HG03159 (cell line): ENCODE measurements around the gene ACTN2.

Experiments
- ATAC-seq: cut with Tn5 transposase; IDR thresholded peaks from one replicate; pipeline ENCODE4 v1.9.1; 2021; ENCODE audit warnings: mild to moderate bottlenecking, moderate library complexity; ENCODE audit not compliant: unreplicated experiment

Gene ACTN2

GRCh38 chr1:236765831-236766230 is 79.5 kb downstream of the ACTN2 start:
- no peak for ATAC-seq

DNA sequence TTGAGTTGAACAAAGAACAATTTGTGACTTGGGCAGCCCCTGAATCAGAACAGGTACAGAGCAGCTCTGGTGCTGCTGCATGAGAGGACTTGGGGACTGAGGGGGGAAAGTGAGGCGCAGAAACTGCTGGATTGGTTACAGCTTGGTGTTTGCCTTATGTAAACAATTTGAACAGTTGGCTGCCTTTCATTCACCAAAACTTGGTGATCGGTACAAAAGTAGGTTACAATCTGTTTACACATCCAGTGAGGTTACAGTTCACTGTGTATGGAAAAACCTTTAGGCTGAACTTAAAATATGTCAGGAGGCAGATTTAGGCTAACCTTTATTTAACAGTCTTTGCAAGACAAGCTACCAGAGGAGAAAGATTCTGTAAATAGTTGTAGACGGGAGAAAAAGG is 80.2 kb downstream of the ACTN2 start:
- ATAC-seq, result no peak

DNA sequence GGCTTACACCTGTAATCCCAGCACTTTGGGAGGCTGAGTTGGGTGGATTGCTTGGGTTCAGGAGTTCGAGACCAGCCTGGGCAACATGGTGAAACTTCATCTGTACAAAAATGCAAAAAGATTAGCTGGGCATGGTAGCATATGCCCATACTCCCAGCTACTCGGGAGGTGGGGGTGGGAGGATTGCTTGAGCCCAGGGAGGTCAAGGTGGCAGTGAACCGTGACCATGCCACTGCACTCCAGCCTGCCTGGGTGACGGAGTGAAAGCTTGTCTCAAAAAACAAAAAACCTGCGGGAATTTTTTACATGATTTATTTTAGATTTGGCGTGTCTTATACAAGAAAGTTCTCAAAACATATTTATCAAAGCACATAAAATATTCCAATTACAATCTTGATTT is 81.0 kb downstream of the ACTN2 start:
- no peak for ATAC-seq

DNA sequence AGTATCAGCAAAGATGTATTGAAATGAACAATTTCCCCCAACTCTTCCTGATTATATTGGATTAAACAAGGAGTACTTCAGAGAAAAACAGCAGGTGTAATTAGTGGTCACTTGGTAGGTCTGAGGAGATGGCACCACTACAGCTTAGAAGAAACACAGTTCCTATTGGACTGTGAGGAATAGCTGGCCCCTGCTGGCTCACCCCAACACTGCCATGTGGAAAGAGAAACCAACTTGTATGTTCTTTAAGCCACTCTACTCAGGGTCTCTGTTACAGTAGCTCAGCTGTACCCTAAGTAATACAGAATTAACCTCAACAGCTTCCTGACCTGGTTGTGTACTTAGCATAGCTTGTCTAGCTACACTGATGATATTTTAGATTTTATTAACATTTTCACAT is 82.3 kb downstream of the ACTN2 start:
- no peak for ATAC-seq

GRCh38 chr1:236773919-236774318 is 87.6 kb downstream of the ACTN2 start:
- no peak for ATAC-seq

DNA sequence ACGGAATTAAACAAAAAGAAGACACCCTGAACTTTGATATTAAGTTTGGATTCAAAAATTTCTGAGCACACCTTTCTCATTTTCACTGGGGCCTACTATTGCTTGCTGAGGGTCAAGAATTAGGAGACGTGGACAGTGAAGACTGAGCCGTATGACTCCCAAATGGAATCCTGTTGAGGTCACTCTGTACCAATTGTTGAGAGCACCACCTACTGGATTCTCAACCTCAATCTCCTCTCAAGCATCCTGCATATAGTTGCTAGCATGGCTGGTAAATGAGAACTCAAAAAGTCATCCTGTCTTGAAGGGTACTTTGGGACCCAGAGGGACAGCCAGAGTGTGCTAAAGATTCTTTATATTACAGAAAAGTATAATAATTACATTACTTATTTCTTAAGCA is 88.6 kb downstream of the ACTN2 start:
- no peak for ATAC-seq

DNA sequence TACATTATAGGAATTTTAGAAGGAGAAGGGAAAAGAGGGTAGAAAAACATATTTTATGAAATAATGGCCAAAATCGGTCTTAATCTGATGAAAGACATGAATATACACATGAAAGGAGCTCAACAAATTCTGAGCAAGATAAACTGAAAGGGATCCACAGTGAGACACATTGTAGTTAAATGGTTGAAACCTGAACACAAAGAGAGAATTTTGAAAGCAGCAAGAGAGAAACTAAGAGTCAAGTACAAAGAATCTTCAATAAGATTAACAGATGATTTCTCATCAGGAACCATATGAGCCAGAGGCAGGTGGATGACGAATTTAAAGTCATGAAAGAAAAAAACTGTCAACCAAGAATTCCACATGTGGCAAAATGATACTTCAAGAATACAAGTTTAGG is 93.0 kb downstream of the ACTN2 start:
- ATAC-seq, result no peak

GRCh38 chr1:236785477-236785876 is 99.2 kb downstream of the ACTN2 start:
- ATAC-seq, result no peak

GRCh38 chr1:236786453-236786852 is 100.2 kb downstream of the ACTN2 start:
- no peak for ATAC-seq

- ATAC-seq, result no peak
These were observed 108.3 kb downstream of the ACTN2 start for GRCh38 chr1:236794585-236795034.

GRCh38 chr1:236795035-236795756 is 108.9 kb downstream of the ACTN2 start, which contains the start of gene MTR:
Gene MTR, plus strand, starts transcription at chr1:236795292. Its CDS starts 412 bp downstream, at chr1:236795704.
- peak; percentile 98 for ATAC-seq

DNA sequence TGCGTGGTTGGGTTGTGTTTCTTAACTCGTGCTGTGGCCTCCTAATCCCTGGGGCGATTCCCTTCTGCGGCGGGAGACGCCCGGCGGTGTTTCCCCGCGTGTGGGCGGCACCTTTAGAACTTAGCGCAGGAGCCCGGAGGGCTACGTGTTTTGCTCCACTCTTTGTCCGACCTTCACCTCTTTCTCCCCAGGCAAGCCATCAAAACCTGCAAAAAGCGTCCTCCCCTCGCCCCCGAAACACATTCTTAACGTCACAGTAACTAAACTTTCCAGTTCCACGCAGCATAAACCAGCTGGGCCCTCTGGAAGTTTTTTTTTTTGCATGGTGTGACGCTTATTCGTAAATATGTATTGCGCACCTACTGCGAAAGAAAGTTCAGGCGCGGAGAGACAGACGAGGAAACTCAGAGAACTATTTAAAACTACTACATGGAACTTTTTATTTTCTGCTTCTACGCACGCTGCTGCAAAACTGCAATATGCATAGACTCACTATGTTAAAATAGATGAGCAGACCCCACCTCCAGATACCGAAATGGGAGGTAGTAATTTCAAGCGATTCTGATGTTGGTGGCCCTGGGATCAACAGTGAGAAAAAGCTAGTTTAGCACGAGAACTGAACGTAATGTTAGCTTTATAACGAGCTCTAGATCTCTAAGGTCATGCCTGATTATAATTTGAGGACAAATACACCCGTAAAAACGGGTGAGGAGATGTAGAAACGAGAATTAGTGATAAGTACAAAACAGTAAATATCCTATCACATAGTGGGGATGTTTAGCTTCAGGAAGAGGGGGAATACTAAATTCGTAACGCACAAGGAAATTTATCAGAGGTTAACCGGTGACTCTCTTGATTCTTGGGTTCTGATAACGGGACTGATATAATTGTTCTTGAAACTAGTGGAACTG is 109.7 kb downstream of the ACTN2 start:
- peak; percentile 27 for ATAC-seq

GRCh38 chr1:236799001-236799400 is 112.7 kb downstream of the ACTN2 start:
- no peak for ATAC-seq

DNA sequence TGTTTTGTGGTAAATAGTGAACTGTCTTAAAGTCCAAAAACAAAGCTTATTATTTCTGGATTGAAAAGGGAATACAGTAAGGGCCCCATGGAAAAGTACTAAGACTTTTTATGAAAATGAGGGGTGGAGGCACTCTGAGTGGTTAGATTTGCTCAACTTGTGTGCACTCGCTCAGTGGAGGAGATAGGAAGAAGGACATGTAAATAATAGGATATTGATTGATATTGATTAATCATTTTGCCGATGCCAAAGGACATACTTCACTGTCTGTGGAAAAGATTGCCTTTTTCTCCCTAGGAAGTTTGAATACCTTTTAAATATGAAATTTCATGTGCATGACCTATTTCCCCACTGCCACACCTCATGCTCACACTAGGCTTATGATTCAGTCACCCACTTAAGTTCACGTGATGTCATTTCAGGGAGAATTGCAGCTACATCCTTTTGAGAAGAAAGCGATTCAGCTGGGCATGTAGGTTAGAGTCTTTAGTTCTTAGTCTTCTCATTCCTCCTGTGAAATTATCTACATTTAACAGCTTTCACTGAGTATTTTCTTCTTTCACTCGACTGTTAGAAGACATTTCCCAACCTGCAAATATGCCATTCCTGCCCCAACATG is 113.8 kb downstream of the ACTN2 start:
- ATAC-seq, result no peak

GRCh38 chr1:236800623-236801022 is 114.3 kb downstream of the ACTN2 start:
- no peak for ATAC-seq

GRCh38 chr1:236802264-236802663 is 116.0 kb downstream of the ACTN2 start:
- no peak for ATAC-seq

DNA sequence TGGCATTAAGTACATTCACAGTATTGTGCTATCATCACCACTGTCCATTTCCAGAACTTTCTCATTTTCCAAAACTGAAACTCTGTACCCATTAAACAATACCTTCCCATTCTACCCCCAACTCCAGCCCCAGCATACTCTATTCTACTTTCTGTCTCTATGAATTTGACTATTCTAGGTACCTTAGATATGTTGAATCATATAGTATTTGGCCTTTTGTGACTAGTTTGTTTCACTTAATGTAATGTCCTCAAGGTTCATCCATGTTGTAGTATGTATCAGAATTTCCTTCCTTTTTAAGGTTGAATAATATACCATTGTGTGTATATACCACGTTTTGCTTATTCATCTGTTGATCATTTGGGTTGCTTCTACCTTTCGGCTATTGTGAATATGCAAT is 120.3 kb downstream of the ACTN2 start:
- ATAC-seq, result no peak

DNA sequence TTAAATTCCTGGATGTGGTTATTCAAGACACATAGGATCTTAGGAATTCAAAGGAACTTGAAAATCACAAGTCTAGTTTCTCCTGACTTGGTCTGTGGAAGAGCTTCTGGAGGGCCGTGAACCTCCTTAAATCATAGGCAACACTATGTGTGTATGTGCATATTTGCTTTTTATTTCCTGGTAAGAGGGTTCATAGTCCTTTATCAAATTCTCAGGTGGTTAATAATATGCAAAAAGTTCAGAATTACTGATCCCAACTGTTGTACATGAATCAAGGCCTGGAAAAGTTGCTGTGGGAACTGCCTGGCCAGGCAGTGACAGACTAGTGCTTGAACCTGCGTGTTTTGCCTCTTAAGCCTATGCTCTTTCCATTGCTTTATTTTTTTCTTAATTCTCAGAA is 121.7 kb downstream of the ACTN2 start:
- no peak for ATAC-seq

DNA sequence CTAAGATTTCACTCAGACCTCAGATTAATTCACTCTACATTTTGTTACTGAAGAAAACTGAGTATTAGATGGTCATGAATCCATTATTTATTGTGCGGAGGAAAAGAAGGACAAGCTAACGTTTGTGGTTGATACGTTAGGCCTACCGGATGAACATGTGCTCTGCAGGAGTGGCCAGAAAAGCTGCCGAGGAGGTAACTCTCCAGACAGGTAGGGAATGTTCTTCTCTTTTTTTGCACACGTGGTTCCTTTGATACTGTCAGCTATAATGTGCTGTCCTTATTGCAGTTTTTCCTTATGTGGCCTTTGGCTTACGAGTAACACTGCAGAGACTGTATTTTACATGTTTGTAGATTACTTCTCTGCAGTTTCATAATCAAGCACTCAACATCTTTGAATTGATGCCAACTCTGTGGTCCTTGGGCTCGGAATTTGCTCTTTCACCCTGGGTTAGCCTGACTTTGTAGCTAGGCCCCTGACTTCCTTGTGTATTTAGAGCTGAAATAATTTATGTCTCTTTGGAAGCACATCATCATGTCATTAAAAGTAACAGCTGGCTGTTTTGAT is 122.3 kb downstream of the ACTN2 start:
- ATAC-seq, result no peak

- ATAC-seq, result no peak
These were observed 122.8 kb downstream of the ACTN2 start for GRCh38 chr1:236809148-236809547.

GRCh38 chr1:236810018-236810417 is 123.7 kb downstream of the ACTN2 start:
- no peak for ATAC-seq
